Nephron progenitor cell (in vitro differentiated cells): Measurements from ENCODE around the gene CRY1.
A peak's percentile ranks its signal among the peaks of the same experiment; 100 is the strongest.

ENCODE experiments used
- DNase-seq: peaks from one replicate; pipeline ENCODE4 v3.0.0; 2021
- H3K27ac Mint-ChIP-seq: 2 replicates; pipeline ENCODE4 v1.8.0; 2021; ENCODE audit warnings: mild to moderate bottlenecking, moderate library complexity, mixed read lengths
- H3K27me3 Mint-ChIP-seq: 2 replicates; pipeline ENCODE4 v1.8.0; 2021; ENCODE audit warnings: mild to moderate bottlenecking, low read depth, mixed read lengths; ENCODE audit not compliant: poor library complexity
- H3K36me3 Mint-ChIP-seq: 2 replicates; pipeline ENCODE4 v1.8.0; 2021; ENCODE audit warnings: low read depth, mixed read lengths
- H3K4me1 Mint-ChIP-seq: 2 replicates; pipeline ENCODE4 v1.8.0; 2021; ENCODE audit warnings: mixed read lengths
- H3K4me3 Mint-ChIP-seq: 2 replicates; pipeline ENCODE4 v1.8.0; 2021; ENCODE audit warnings: mild to moderate bottlenecking, moderate library complexity, mixed read lengths
- H3K9me3 Mint-ChIP-seq: 2 replicates; pipeline ENCODE4 v1.8.0; 2021; ENCODE audit warnings: mild to moderate bottlenecking, moderate library complexity, mixed read lengths
- TF ChIP-seq, protein P1 (sequence below): fragments of 200-600 bp; sonication (generic); IDR thresholded peaks from 2 replicates; pipeline ENCODE4 v1.5.0; 2021; ENCODE audit warnings: antibody characterized with exemption

The CRY1 gene

DNA sequence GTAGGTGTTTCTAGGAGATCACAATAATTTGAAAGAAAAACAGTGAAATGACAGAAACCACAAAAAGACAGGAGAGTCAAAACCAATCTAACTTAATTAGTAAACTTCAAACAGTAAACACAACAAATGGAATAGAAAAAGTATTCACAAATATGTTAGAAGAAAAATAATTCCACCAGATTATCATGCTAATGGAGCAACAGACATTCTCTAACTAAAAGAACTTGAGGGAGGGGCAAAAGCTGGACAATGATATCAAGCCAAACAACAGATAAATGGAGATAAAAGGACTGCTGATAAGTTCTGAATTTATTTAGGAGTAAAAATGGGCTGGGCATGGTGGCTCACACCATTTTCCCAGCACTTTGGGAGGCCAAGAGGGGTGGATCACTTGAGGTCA lies 28.7 kb downstream of the CRY1 start:
- no peak overlapping the region for H3K27ac Mint-ChIP-seq

DNA sequence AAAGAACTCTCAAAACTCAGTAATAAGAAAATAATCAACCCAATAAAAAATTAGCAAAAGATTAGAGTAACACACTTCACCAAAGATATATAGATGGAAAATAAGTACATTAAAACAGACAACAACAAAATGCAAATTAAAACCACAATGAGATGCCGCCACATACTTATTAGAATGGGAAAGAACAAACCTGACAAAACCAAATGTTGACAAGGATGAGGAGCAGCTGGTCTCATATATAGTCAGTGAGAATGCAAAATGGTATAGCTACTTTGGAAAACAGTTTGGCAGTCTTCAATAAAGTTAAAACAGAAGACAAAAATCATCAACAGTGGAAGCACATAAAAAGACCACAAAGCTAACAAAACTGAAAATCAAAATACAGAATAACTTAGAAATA lies 29.1 kb downstream of the CRY1 start:
- H3K9me3 Mint-ChIP-seq = peaks cover 23% of the 10 kb centered on the region
- peaks cover 3% of the 10 kb centered on the region for H3K27me3 Mint-ChIP-seq
- no peak for DNase-seq
- H3K36me3 Mint-ChIP-seq = peaks cover 19% of the 10 kb centered on the region
- no peaks in the 10 kb centered on the region for H3K4me1 Mint-ChIP-seq
- no peak overlapping the region for H3K27ac Mint-ChIP-seq
- no peak overlapping the region for H3K4me3 Mint-ChIP-seq
- TF ChIP-seq, protein P1, sequence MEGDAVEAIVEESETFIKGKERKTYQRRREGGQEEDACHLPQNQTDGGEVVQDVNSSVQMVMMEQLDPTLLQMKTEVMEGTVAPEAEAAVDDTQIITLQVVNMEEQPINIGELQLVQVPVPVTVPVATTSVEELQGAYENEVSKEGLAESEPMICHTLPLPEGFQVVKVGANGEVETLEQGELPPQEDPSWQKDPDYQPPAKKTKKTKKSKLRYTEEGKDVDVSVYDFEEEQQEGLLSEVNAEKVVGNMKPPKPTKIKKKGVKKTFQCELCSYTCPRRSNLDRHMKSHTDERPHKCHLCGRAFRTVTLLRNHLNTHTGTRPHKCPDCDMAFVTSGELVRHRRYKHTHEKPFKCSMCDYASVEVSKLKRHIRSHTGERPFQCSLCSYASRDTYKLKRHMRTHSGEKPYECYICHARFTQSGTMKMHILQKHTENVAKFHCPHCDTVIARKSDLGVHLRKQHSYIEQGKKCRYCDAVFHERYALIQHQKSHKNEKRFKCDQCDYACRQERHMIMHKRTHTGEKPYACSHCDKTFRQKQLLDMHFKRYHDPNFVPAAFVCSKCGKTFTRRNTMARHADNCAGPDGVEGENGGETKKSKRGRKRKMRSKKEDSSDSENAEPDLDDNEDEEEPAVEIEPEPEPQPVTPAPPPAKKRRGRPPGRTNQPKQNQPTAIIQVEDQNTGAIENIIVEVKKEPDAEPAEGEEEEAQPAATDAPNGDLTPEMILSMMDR = no peak

More for the DNA sequence above, 28.7 kb downstream of the CRY1 start:
- no peaks in the 10 kb centered on the region for H3K4me1 Mint-ChIP-seq
- H3K36me3 Mint-ChIP-seq = peaks cover 19% of the 10 kb centered on the region
- peaks cover 3% of the 10 kb centered on the region for H3K27me3 Mint-ChIP-seq
- TF ChIP-seq, protein P1 = no peak
- H3K9me3 Mint-ChIP-seq = peaks cover 23% of the 10 kb centered on the region
- no peak overlapping the region for H3K4me3 Mint-ChIP-seq
- no peak for DNase-seq

DNA sequence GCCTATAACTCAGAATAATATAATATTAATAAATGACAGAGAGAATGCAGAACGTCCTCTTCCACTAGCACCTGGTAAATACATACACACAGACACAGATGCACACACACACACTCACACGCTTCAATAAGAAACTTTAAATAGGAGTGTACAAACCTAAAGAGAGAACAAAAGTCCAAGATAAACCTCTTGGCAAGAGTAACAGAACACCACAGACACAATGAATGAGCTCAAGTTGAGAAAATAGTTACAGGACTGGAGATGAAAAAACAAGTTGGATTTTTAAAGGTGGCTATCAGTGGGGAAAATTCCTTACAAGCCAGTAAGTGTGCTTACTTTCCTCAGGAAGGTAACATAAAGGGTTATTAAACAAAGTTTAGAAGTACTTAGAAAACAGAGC lies 35.2 kb downstream of the CRY1 start:
- no peak overlapping the region for H3K4me3 Mint-ChIP-seq
- no peak for DNase-seq
- peaks cover 14% of the 10 kb centered on the region for H3K36me3 Mint-ChIP-seq
- H3K4me1 Mint-ChIP-seq = peaks cover 4% of the 10 kb centered on the region
- H3K9me3 Mint-ChIP-seq = peaks cover 15% of the 10 kb centered on the region
- peak overlapping the region; percentile 52 for H3K27ac Mint-ChIP-seq
- TF ChIP-seq, protein P1 = no peak
- H3K27me3 Mint-ChIP-seq = peaks cover 2% of the 10 kb centered on the region

DNA sequence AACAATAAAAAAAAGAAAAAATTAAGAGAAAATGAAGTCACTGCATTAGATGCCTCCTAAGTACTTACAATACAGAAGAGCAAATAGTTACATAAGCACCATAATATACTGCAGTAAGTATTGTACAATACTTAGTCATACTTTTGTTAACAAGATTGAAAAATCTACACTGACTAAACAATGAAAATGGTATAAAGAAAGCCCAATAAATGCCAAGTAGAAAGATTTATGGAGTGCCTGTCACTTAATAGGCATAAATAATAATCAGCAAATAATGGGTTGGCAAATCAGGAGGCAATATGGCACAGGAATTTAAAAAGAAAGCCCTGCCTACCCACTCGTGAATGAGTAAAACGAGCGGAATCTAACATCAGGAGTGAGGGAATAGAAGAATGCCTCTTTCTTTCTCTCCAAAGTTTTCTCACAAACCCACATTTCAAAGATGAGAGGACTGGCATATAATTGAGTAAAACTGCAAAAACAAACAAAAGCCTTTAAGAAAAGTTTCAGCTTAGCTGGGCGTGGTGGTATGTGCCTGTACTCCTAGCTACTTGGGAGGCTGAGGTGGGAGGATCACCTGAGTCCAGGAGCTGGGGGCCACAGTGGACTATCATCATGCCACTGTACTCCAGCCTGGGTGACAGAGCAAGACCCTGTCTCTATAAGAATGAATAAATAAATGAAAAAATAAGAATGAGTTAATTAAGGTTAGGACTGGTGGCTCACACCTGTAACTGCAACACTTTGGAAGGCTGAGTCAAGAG lies 36.1 kb downstream of the CRY1 start:
- H3K27me3 Mint-ChIP-seq = peaks cover 2% of the 10 kb centered on the region

DNA sequence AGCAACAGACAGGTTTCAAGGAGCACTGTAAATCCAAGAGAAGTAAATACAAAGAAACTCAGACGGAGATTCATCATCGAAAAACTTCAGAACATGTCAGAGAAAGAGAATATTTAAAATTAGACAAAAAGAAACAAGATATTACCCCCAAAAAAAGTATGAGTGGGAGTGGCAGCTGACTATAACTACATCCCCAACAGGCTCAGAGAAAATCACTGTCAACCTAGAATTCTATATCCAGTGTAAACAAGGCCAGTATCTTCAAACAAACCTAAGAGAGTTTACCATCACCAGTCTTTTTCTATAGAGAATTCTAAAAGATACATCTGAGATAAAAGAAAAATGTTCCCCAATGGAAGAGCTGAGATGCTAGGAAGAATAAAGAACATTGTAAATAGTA lies 39.6 kb downstream of the CRY1 start:
- Mint-ChIP-seq H3K27me3 (peaks cover 2% of the 10 kb centered on the region), H3K9me3 (peaks cover 41% of the 10 kb centered on the region), H3K36me3 (peaks cover 38% of the 10 kb centered on the region), H3K27ac (no peak overlapping the region), H3K4me1 (peaks cover 4% of the 10 kb centered on the region), H3K4me3 (no peak overlapping the region)
- TF ChIP-seq, protein P1 = no peak
- no peak for DNase-seq

More for the DNA sequence above, 36.1 kb downstream of the CRY1 start:
- H3K27ac Mint-ChIP-seq = no peak overlapping the region
- H3K36me3 Mint-ChIP-seq = peaks cover 24% of the 10 kb centered on the region
- H3K4me3 Mint-ChIP-seq = no peak overlapping the region
- DNase-seq = no peak
- H3K4me1 Mint-ChIP-seq = peaks cover 4% of the 10 kb centered on the region
- TF ChIP-seq, protein P1 = no peak
- peaks cover 23% of the 10 kb centered on the region for H3K9me3 Mint-ChIP-seq

DNA sequence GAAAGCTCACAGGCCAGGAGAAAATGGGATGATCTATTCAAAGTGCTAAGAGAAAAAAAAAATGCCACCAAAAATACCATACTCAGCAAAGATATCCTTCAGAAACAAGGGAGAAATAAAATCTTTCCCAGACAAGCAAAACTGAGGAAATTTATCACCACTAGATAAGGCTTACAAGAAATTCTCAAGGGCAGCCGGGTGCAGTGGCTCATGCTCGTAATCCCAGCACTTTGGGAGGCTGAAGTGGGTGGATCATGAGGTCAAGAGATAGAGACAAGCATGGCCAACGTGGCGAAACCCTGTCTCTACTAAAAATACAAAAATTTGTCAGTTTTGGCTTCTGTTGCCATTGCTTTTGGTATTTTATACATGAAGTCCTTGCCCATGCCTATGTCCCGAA lies 48.2 kb downstream of the CRY1 start:
- H3K27me3 Mint-ChIP-seq = peaks cover 3% of the 10 kb centered on the region
- no peak overlapping the region for H3K4me3 Mint-ChIP-seq
- H3K9me3 Mint-ChIP-seq = peaks cover 47% of the 10 kb centered on the region
- H3K27ac Mint-ChIP-seq = no peak overlapping the region
- TF ChIP-seq, protein P1 = no peak
- no peak for DNase-seq
- H3K36me3 Mint-ChIP-seq = peaks cover 49% of the 10 kb centered on the region
- H3K4me1 Mint-ChIP-seq = no peaks in the 10 kb centered on the region
